ENCODE results near the gene C15orf39.
"Not testable (repeated sequence)": the region's sequence is repeated elsewhere in the genome, so short reads cannot be mapped to it uniquely, and the experiment has no call there.

C15orf39 gene

GRCh38 chr15:75211436-75212199, 9.9 kb downstream of the C15orf39 start:
- Histone ChIP-seq H3K27ac (ENCODE audit: low read depth, low read length) (no peak overlapping the region), H3K4me1 (ENCODE audit: control insufficient read depth, insufficient read depth, low read length) (no peaks in the 10 kb centered on the region), H3K9ac (ENCODE audit: low read length) (no peak overlapping the region), H3K27me3 (ENCODE audit: control insufficient read depth, insufficient read depth, low read length) (no peaks in the 10 kb centered on the region), H3K4me3 (ENCODE audit: low read length) (no peak overlapping the region), H3K36me3 (ENCODE audit: control insufficient read depth, insufficient read depth, low read length) (peaks cover 34% of the 10 kb centered on the region)

DNA sequence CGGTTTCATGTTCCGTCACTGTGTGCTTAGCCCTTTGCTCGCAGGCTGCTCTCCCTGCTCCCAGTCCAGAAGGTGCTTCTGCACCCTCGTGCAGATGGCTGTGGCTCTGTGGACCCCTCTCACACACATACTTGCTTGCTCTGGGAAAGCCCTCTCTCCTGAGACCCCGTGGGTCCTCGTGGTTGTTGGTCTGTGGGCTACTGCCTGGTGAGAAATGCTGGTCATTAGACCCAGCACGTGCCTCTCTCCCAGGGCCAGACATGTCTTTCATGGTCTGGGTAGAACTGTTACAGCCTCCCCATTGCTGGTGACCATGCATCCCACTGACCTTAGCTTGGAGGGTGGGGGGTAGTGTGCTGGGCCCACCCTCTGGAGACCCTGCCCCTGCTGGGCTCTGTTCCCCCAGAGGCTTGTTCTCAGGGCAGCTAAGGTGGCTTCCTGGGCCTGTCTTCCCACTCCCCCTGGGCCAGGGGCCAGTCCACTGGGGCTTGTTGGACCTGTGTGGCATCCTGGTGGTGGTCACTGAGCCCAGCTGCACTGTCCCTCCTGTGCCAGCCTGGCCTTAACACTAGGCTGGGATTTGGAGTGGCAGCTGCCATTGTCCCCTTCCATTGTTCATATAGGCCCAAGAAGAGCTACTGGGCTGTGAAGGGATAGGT, 10.6 kb downstream of the C15orf39 start:
- peaks cover 34% of the 10 kb centered on the region for H3K36me3 ChIP-seq (ENCODE audit: control insufficient read depth, insufficient read depth, low read length)

GRCh38 chr15:75213212-75213767, 11.6 kb downstream of the C15orf39 start:
- peaks cover 26% of the 10 kb centered on the region for H3K36me3 ChIP-seq (ENCODE audit: control insufficient read depth, insufficient read depth, low read length)
- no peaks in the 10 kb centered on the region for H3K27me3 ChIP-seq (ENCODE audit: control insufficient read depth, insufficient read depth, low read length)
- H3K9ac ChIP-seq (ENCODE audit: low read length) = no peak overlapping the region
- no peak overlapping the region for H3K27ac ChIP-seq (ENCODE audit: low read depth, low read length)
- H3K4me3 ChIP-seq (ENCODE audit: low read length) = no peak overlapping the region
- no peaks in the 10 kb centered on the region for H3K4me1 ChIP-seq (ENCODE audit: control insufficient read depth, insufficient read depth, low read length)

More for the DNA sequence above, 10.6 kb downstream of the C15orf39 start:
- Histone ChIP-seq H3K9ac (ENCODE audit: low read length) (no peak overlapping the region), H3K4me1 (ENCODE audit: control insufficient read depth, insufficient read depth, low read length) (no peaks in the 10 kb centered on the region), H3K27me3 (ENCODE audit: control insufficient read depth, insufficient read depth, low read length) (no peaks in the 10 kb centered on the region), H3K27ac (ENCODE audit: low read depth, low read length) (no peak overlapping the region), H3K4me3 (ENCODE audit: low read length) (no peak overlapping the region)

- Histone ChIP-seq H3K9ac (ENCODE audit: low read length) (no peak overlapping the region), H3K27ac (ENCODE audit: low read depth, low read length) (no peak overlapping the region), H3K4me1 (ENCODE audit: control insufficient read depth, insufficient read depth, low read length) (no peaks in the 10 kb centered on the region), H3K36me3 (ENCODE audit: control insufficient read depth, insufficient read depth, low read length) (peaks cover 22% of the 10 kb centered on the region), H3K27me3 (ENCODE audit: control insufficient read depth, insufficient read depth, low read length) (no peaks in the 10 kb centered on the region), H3K4me3 (ENCODE audit: low read length) (no peak overlapping the region)
Observed at GRCh38 chr15:75213768-75214221, 12.1 kb downstream of the C15orf39 start.

DNA sequence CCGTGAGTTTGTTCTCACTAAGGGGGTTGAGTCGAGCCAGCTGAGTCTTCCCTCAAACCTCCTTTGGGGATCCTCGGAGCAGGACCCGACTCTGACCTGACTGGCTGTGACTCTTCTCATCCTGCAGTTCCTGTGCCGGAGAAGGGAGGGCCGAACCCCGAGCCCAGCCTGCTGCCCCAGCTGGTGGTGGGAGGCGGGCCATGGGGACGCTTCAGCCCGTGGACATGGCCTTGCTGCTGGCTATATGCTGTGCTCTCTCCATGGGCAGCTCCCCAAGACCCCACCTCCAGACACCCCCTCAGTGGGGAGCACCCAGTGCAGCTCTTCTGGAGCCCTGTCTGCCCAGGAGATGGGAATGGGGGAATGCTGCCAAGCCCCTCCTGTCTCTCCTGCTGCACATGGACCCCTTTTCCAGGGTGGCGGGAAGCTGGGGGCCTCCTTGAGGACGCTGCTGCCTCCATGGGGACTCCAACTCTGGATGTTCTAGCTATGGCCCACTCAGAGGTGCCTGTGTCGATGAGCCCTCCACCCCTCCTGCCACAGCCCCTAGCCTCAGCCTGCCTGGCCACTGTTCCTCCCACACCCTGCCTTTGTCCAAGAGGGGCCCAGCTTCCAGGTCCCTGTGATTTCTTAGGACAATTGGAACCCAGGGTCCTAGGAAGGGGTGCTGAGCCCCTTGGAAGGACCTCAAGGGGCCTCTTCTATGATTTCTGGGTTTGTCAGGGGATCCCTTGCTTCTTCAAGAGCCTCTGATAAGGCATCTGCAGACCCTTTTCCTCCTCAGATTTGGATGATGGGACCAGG, 12.8 kb downstream of the C15orf39 start:
- Histone ChIP-seq H3K27me3 (ENCODE audit: control insufficient read depth, insufficient read depth, low read length) (no peaks in the 10 kb centered on the region), H3K9ac (ENCODE audit: low read length) (no peak overlapping the region), H3K36me3 (ENCODE audit: control insufficient read depth, insufficient read depth, low read length) (peaks cover 15% of the 10 kb centered on the region), H3K27ac (ENCODE audit: low read depth, low read length) (no peak overlapping the region), H3K4me3 (ENCODE audit: low read length) (no peak overlapping the region), H3K4me1 (ENCODE audit: control insufficient read depth, insufficient read depth, low read length) (no peaks in the 10 kb centered on the region)

- Histone ChIP-seq H3K27me3 (ENCODE audit: control insufficient read depth, insufficient read depth, low read length) (no peaks in the 10 kb centered on the region), H3K9ac (ENCODE audit: low read length) (no peak overlapping the region), H3K4me3 (ENCODE audit: low read length) (no peak overlapping the region), H3K36me3 (ENCODE audit: control insufficient read depth, insufficient read depth, low read length) (peaks cover 15% of the 10 kb centered on the region), H3K4me1 (ENCODE audit: control insufficient read depth, insufficient read depth, low read length) (no peaks in the 10 kb centered on the region), H3K27ac (ENCODE audit: low read depth, low read length) (no peak overlapping the region)
Observed at GRCh38 chr15:75215107-75216004, 13.7 kb downstream of the C15orf39 start.

GRCh38 chr15:75217012-75217411, 15.3 kb downstream of the C15orf39 start:
- Histone ChIP-seq H3K4me3 (ENCODE audit: low read length) (no peak overlapping the region), H3K27ac (ENCODE audit: low read depth, low read length) (no peak overlapping the region), H3K4me1 (ENCODE audit: control insufficient read depth, insufficient read depth, low read length) (no peaks in the 10 kb centered on the region), H3K27me3 (ENCODE audit: control insufficient read depth, insufficient read depth, low read length) (no peaks in the 10 kb centered on the region), H3K9ac (ENCODE audit: low read length) (no peak overlapping the region), H3K36me3 (ENCODE audit: control insufficient read depth, insufficient read depth, low read length) (peaks cover 6% of the 10 kb centered on the region)

DNA sequence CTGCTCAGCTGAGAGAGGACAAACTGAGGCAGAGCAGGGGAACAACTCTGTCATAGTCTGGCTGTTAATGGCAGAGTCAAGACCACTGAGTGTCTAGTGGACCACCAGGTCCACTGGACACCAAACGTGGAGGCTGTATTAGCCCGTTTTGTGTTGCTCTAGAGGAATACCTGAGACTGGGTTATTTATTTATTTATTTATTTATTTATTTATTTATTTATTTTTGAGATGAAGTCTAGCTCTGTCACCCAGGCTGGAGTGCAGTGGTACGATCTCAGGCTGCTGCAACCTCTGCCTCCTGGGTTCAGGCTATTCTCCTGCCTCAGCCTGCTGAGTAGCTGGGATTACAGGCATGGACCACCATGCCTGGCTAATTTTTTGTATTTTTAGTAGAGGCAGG, 15.9 kb downstream of the C15orf39 start:
- H3K4me3 ChIP-seq (ENCODE audit: low read length); H3K36me3 ChIP-seq (ENCODE audit: control insufficient read depth, insufficient read depth, low read length); H3K27me3 ChIP-seq (ENCODE audit: control insufficient read depth, insufficient read depth, low read length); H3K4me1 ChIP-seq (ENCODE audit: control insufficient read depth, insufficient read depth, low read length); H3K27ac ChIP-seq (ENCODE audit: low read depth, low read length); H3K9ac ChIP-seq (ENCODE audit: low read length): not testable (repeated sequence)

GRCh38 chr15:75219507-75219929, 17.8 kb downstream of the C15orf39 start:
- H3K4me1 ChIP-seq (ENCODE audit: control insufficient read depth, insufficient read depth, low read length); H3K27ac ChIP-seq (ENCODE audit: low read depth, low read length); H3K9ac ChIP-seq (ENCODE audit: low read length); H3K27me3 ChIP-seq (ENCODE audit: control insufficient read depth, insufficient read depth, low read length); H3K4me3 ChIP-seq (ENCODE audit: low read length); H3K36me3 ChIP-seq (ENCODE audit: control insufficient read depth, insufficient read depth, low read length): not testable (repeated sequence)

- no peak overlapping the region for H3K9ac ChIP-seq (ENCODE audit: low read length)
- H3K27ac ChIP-seq (ENCODE audit: low read depth, low read length) = no peak overlapping the region
- H3K27me3 ChIP-seq (ENCODE audit: control insufficient read depth, insufficient read depth, low read length) = no peaks in the 10 kb centered on the region
- no peaks in the 10 kb centered on the region for H3K36me3 ChIP-seq (ENCODE audit: control insufficient read depth, insufficient read depth, low read length)
- H3K4me1 ChIP-seq (ENCODE audit: control insufficient read depth, insufficient read depth, low read length) = no peaks in the 10 kb centered on the region
- no peak overlapping the region for H3K4me3 ChIP-seq (ENCODE audit: low read length)
Observed at GRCh38 chr15:75223688-75224087, 22.0 kb downstream of the C15orf39 start.

- H3K27me3 ChIP-seq (ENCODE audit: control insufficient read depth, insufficient read depth, low read length) = no peaks in the 10 kb centered on the region
- H3K27ac ChIP-seq (ENCODE audit: low read depth, low read length) = no peak overlapping the region
- H3K4me1 ChIP-seq (ENCODE audit: control insufficient read depth, insufficient read depth, low read length) = no peaks in the 10 kb centered on the region
Observed at GRCh38 chr15:75224281-75224680, 22.6 kb downstream of the C15orf39 start.

More at GRCh38 chr15:75224281-75224680, 22.6 kb downstream of the C15orf39 start:
- H3K4me3 ChIP-seq (ENCODE audit: low read length) = no peak overlapping the region
- H3K9ac ChIP-seq (ENCODE audit: low read length) = no peak overlapping the region
- H3K36me3 ChIP-seq (ENCODE audit: control insufficient read depth, insufficient read depth, low read length) = no peaks in the 10 kb centered on the region
